HG02623 (cell line): ENCODE measurements around the gene TNNT1.
"Not testable (repeated sequence)": the region's sequence is repeated elsewhere in the genome, so short reads cannot be mapped to it uniquely, and the experiment has no call there.

Source experiments
- ATAC-seq: cut with Tn5 transposase; IDR thresholded peaks from one replicate; pipeline ENCODE4 v1.9.1; 2021; ENCODE audit warnings: moderate library complexity; ENCODE audit not compliant: unreplicated experiment

TNNT1 gene

GRCh38 chr19:55149078-55150003 is at the start of gene TNNT1:
Gene TNNT1 (minus strand): TSS chr19:55149206. CDS start chr19:55147157, 2,049 bp downstream.
- no peak for ATAC-seq

- ATAC-seq, result no peak
These were observed 49.6 kb upstream of the TNNT1 start for GRCh38 chr19:55198651-55199050.

- ATAC-seq, result no peak
These were observed 48.5 kb upstream of the TNNT1 start for GRCh38 chr19:55197528-55197927.

GRCh38 chr19:55196803-55197202 is 47.8 kb upstream of the TNNT1 start:
- no peak for ATAC-seq

- ATAC-seq, result no peak
These were observed 44.5 kb upstream of the TNNT1 start for GRCh38 chr19:55193481-55193880.

- no peak for ATAC-seq
These were observed 40.4 kb upstream of the TNNT1 start for GRCh38 chr19:55189403-55189835.

GRCh38 chr19:55188625-55189024 is 39.6 kb upstream of the TNNT1 start:
- no peak for ATAC-seq

- no peak for ATAC-seq
These were observed 37.1 kb upstream of the TNNT1 start for GRCh38 chr19:55186080-55186479.

GRCh38 chr19:55181740-55182139 is 32.7 kb upstream of the TNNT1 start:
- no peak for ATAC-seq

- no peak for ATAC-seq
These were observed 30.8 kb upstream of the TNNT1 start, which contains the start of gene SYT5 for GRCh38 chr19:55179606-55180484. Gene SYT5 (minus strand): TSS chr19:55180289. CDS start chr19:55179041, 1,248 bp downstream.

GRCh38 chr19:55178781-55179599 is 30.0 kb upstream of the TNNT1 start:
- peak; percentile 78 for ATAC-seq

- ATAC-seq, result no peak
These were observed 27.1 kb upstream of the TNNT1 start for GRCh38 chr19:55176076-55176475.

- ATAC-seq, result no peak
These were observed 26.3 kb upstream of the TNNT1 start for GRCh38 chr19:55175117-55175867.

- no peak for ATAC-seq
These were observed 25.6 kb upstream of the TNNT1 start for GRCh38 chr19:55174425-55175116.

GRCh38 chr19:55173714-55174409 is 24.9 kb upstream of the TNNT1 start:
- ATAC-seq, result no peak

- no peak for ATAC-seq
These were observed 24.2 kb upstream of the TNNT1 start for GRCh38 chr19:55173186-55173713.

GRCh38 chr19:55172741-55173140 is 23.7 kb upstream of the TNNT1 start:
- no peak for ATAC-seq

- not testable (repeated sequence) for ATAC-seq
These were observed 23.3 kb upstream of the TNNT1 start for GRCh38 chr19:55172318-55172717.
